ENCODE results near the gene TUBA1C. TPM values are rescaled to one million over a fixed set of nuclear protein-coding genes. Genes with fewer than 3 reads are reported as not detected.

The TUBA1C gene
- 1,000 to 10,000 TPM in 1 of 2 donors, 100 to 1,000 TPM in 1; 299 to 1,124 TPM for polyA plus RNA-seq

- Histone ChIP-seq H3K27ac (ENCODE audit: low read depth in 2 of 2, low read length in 1 of 2) (peak within 1 kb of the TSS; percentile 100), H3K4me3 (ENCODE audit: low read depth in 1 of 2, low read length in 2 of 2) (peak within 1 kb of the TSS; percentile 89 to 90), H3K4me1 (ENCODE audit: control insufficient read depth in 2 of 2, insufficient read depth in 2 of 2, low read length in 1 of 2) (peaks cover 0 to 6% of the 10 kb centered on the region in 2 donors), H3K27me3 (ENCODE audit: control insufficient read depth in 1 of 2, insufficient read depth in 2 of 2, low read length in 2 of 2) (no peaks in the 10 kb centered on the region), H3K36me3 (ENCODE audit: control insufficient read depth in 2 of 2, insufficient read depth in 2 of 2, low read length in 1 of 2) (peaks cover 0 to 5% of the 10 kb centered on the region in 2 donors), H3K9me3 (ENCODE audit: control insufficient read depth in 2 of 2, insufficient read depth in 1 of 2, low read depth in 1 of 2, low read length in 1 of 2) (no peaks in the 10 kb centered on the region)
- 0% methylated on average over 61 of the region's 61 CpGs for WGBS, 2 donors
Observed at GRCh38 chr12:49264873-49265792, at the start of gene TUBA1C. Gene TUBA1C, plus strand, starts transcription at chr12:49265082. Its CDS starts 100 bp downstream, at chr12:49265182.

- H3K27me3 ChIP-seq (ENCODE audit: control insufficient read depth in 1 of 2, insufficient read depth in 2 of 2, low read length in 2 of 2), result no peaks in the 10 kb centered on the region
- H3K27ac ChIP-seq (ENCODE audit: low read depth in 2 of 2, low read length in 1 of 2), result no peak overlapping the region
- H3K4me3 ChIP-seq (ENCODE audit: low read depth in 1 of 2, low read length in 2 of 2), result no peak overlapping the region
- no peaks in the 10 kb centered on the region for H3K4me1 ChIP-seq (ENCODE audit: control insufficient read depth in 2 of 2, insufficient read depth in 2 of 2, low read length in 1 of 2)
- no peaks in the 10 kb centered on the region for H3K36me3 ChIP-seq (ENCODE audit: control insufficient read depth in 2 of 2, insufficient read depth in 2 of 2, low read length in 1 of 2)
- WGBS, 2 donors, result 91 to 92% methylated on average over 11 of the region's 11 CpGs
- no peaks in the 10 kb centered on the region for H3K9me3 ChIP-seq (ENCODE audit: control insufficient read depth in 2 of 2, insufficient read depth in 1 of 2, low read depth in 1 of 2, low read length in 1 of 2)
Observed at GRCh38 chr12:49219417-49220026, 45.4 kb upstream of the TUBA1C start.

- WGBS, 2 donors, result 89 to 91% methylated on average over 4 of the region's 4 CpGs
- Histone ChIP-seq H3K36me3 (ENCODE audit: control insufficient read depth in 2 of 2, insufficient read depth in 2 of 2, low read length in 1 of 2) (no peaks in the 10 kb centered on the region), H3K27ac (ENCODE audit: low read depth in 2 of 2, low read length in 1 of 2) (no peak overlapping the region), H3K27me3 (ENCODE audit: control insufficient read depth in 1 of 2, insufficient read depth in 2 of 2, low read length in 2 of 2) (no peaks in the 10 kb centered on the region), H3K4me1 (ENCODE audit: control insufficient read depth in 2 of 2, insufficient read depth in 2 of 2, low read length in 1 of 2) (no peaks in the 10 kb centered on the region), H3K9me3 (ENCODE audit: control insufficient read depth in 2 of 2, insufficient read depth in 1 of 2, low read depth in 1 of 2, low read length in 1 of 2) (no peaks in the 10 kb centered on the region), H3K4me3 (ENCODE audit: low read depth in 1 of 2, low read length in 2 of 2) (no peak overlapping the region)
Observed at GRCh38 chr12:49220972-49221371, 43.9 kb upstream of the TUBA1C start.

- 88 to 95% methylated on average over 1 of the region's 1 CpG for WGBS, 2 donors
- H3K27me3 ChIP-seq (ENCODE audit: control insufficient read depth in 1 of 2, insufficient read depth in 2 of 2, low read length in 2 of 2), result no peaks in the 10 kb centered on the region
- peak overlapping the region; percentile 17 to 68 for H3K27ac ChIP-seq (ENCODE audit: low read depth in 2 of 2, low read length in 1 of 2)
- no peaks in the 10 kb centered on the region for H3K4me1 ChIP-seq (ENCODE audit: control insufficient read depth in 2 of 2, insufficient read depth in 2 of 2, low read length in 1 of 2)
- no peaks in the 10 kb centered on the region for H3K36me3 ChIP-seq (ENCODE audit: control insufficient read depth in 2 of 2, insufficient read depth in 2 of 2, low read length in 1 of 2)
- no peaks in the 10 kb centered on the region for H3K9me3 ChIP-seq (ENCODE audit: control insufficient read depth in 2 of 2, insufficient read depth in 1 of 2, low read depth in 1 of 2, low read length in 1 of 2)
- no peak overlapping the region for H3K4me3 ChIP-seq (ENCODE audit: low read depth in 1 of 2, low read length in 2 of 2)
Observed at GRCh38 chr12:49223122-49223521, 41.8 kb upstream of the TUBA1C start.

- H3K4me3 ChIP-seq (ENCODE audit: low read depth in 1 of 2, low read length in 2 of 2), result no peak overlapping the region
- H3K4me1 ChIP-seq (ENCODE audit: control insufficient read depth in 2 of 2, insufficient read depth in 2 of 2, low read length in 1 of 2), result no peaks in the 10 kb centered on the region
- WGBS, 2 donors, result 87 to 88% methylated on average over 3 of the region's 3 CpGs
- no peaks in the 10 kb centered on the region for H3K27me3 ChIP-seq (ENCODE audit: control insufficient read depth in 1 of 2, insufficient read depth in 2 of 2, low read length in 2 of 2)
- no peak overlapping the region for H3K27ac ChIP-seq (ENCODE audit: low read depth in 2 of 2, low read length in 1 of 2)
- H3K9me3 ChIP-seq (ENCODE audit: control insufficient read depth in 2 of 2, insufficient read depth in 1 of 2, low read depth in 1 of 2, low read length in 1 of 2), result no peaks in the 10 kb centered on the region
- no peaks in the 10 kb centered on the region for H3K36me3 ChIP-seq (ENCODE audit: control insufficient read depth in 2 of 2, insufficient read depth in 2 of 2, low read length in 1 of 2)
Observed at GRCh38 chr12:49223590-49224369, 41.1 kb upstream of the TUBA1C start.

GRCh38 chr12:49225576-49226166, 39.2 kb upstream of the TUBA1C start:
- WGBS, 2 donors, result 65 to 71% methylated on average over 7 of the region's 7 CpGs

GRCh38 chr12:49227713-49228112, 37.2 kb upstream of the TUBA1C start:
- H3K4me1 ChIP-seq (ENCODE audit: control insufficient read depth in 2 of 2, insufficient read depth in 2 of 2, low read length in 1 of 2), result no peaks in the 10 kb centered on the region
- no peaks in the 10 kb centered on the region for H3K36me3 ChIP-seq (ENCODE audit: control insufficient read depth in 2 of 2, insufficient read depth in 2 of 2, low read length in 1 of 2)
- no peak overlapping the region for H3K27ac ChIP-seq (ENCODE audit: low read depth in 2 of 2, low read length in 1 of 2)
- H3K4me3 ChIP-seq (ENCODE audit: low read depth in 1 of 2, low read length in 2 of 2), result no peak overlapping the region
- WGBS, 2 donors, result 96 to 97% methylated on average over 3 of the region's 3 CpGs
- H3K9me3 ChIP-seq (ENCODE audit: control insufficient read depth in 2 of 2, insufficient read depth in 1 of 2, low read depth in 1 of 2, low read length in 1 of 2), result no peaks in the 10 kb centered on the region
- H3K27me3 ChIP-seq (ENCODE audit: control insufficient read depth in 1 of 2, insufficient read depth in 2 of 2, low read length in 2 of 2), result no peaks in the 10 kb centered on the region

More at GRCh38 chr12:49225576-49226166, 39.2 kb upstream of the TUBA1C start:
- H3K27ac ChIP-seq (ENCODE audit: low read depth in 2 of 2, low read length in 1 of 2), result no peak overlapping the region
- H3K4me3 ChIP-seq (ENCODE audit: low read depth in 1 of 2, low read length in 2 of 2), result no peak overlapping the region
- no peaks in the 10 kb centered on the region for H3K4me1 ChIP-seq (ENCODE audit: control insufficient read depth in 2 of 2, insufficient read depth in 2 of 2, low read length in 1 of 2)
- no peaks in the 10 kb centered on the region for H3K9me3 ChIP-seq (ENCODE audit: control insufficient read depth in 2 of 2, insufficient read depth in 1 of 2, low read depth in 1 of 2, low read length in 1 of 2)
- H3K27me3 ChIP-seq (ENCODE audit: control insufficient read depth in 1 of 2, insufficient read depth in 2 of 2, low read length in 2 of 2), result no peaks in the 10 kb centered on the region
- H3K36me3 ChIP-seq (ENCODE audit: control insufficient read depth in 2 of 2, insufficient read depth in 2 of 2, low read length in 1 of 2), result no peaks in the 10 kb centered on the region

- Histone ChIP-seq H3K4me3 (ENCODE audit: low read depth in 1 of 2, low read length in 2 of 2) (no peak overlapping the region), H3K27me3 (ENCODE audit: control insufficient read depth in 1 of 2, insufficient read depth in 2 of 2, low read length in 2 of 2) (no peaks in the 10 kb centered on the region), H3K4me1 (ENCODE audit: control insufficient read depth in 2 of 2, insufficient read depth in 2 of 2, low read length in 1 of 2) (no peaks in the 10 kb centered on the region), H3K27ac (ENCODE audit: low read depth in 2 of 2, low read length in 1 of 2) (no peak overlapping the region), H3K9me3 (ENCODE audit: control insufficient read depth in 2 of 2, insufficient read depth in 1 of 2, low read depth in 1 of 2, low read length in 1 of 2) (no peaks in the 10 kb centered on the region), H3K36me3 (ENCODE audit: control insufficient read depth in 2 of 2, insufficient read depth in 2 of 2, low read length in 1 of 2) (no peaks in the 10 kb centered on the region)
- 85 to 89% methylated on average over 3 of the region's 3 CpGs for whole genome bisulfite sequencing, 2 donors
Observed at GRCh38 chr12:49228653-49229052, 36.2 kb upstream of the TUBA1C start.

- Histone ChIP-seq H3K9me3 (ENCODE audit: control insufficient read depth in 2 of 2, insufficient read depth in 1 of 2, low read depth in 1 of 2, low read length in 1 of 2) (no peaks in the 10 kb centered on the region), H3K27ac (ENCODE audit: low read depth in 2 of 2, low read length in 1 of 2) (no peak overlapping the region), H3K4me1 (ENCODE audit: control insufficient read depth in 2 of 2, insufficient read depth in 2 of 2, low read length in 1 of 2) (no peaks in the 10 kb centered on the region), H3K4me3 (ENCODE audit: low read depth in 1 of 2, low read length in 2 of 2) (no peak overlapping the region), H3K27me3 (ENCODE audit: control insufficient read depth in 1 of 2, insufficient read depth in 2 of 2, low read length in 2 of 2) (no peaks in the 10 kb centered on the region), H3K36me3 (ENCODE audit: control insufficient read depth in 2 of 2, insufficient read depth in 2 of 2, low read length in 1 of 2) (no peaks in the 10 kb centered on the region)
- WGBS, 2 donors, result 73% methylated on average over 6 of the region's 6 CpGs
Observed at GRCh38 chr12:49230176-49230804, 34.6 kb upstream of the TUBA1C start.
